ENCODE measurements around the gene SLC44A4. TPM values are rescaled to one million over a fixed set of nuclear protein-coding genes. Genes with fewer than 3 reads are reported as not detected.

The SLC44A4 gene
- 2.5 and 4.8 TPM in 2 replicates for total RNA-seq (2021; fragmentation: NEBNext Ultra II Directional; extraction: Animal tissue kit (Norgen Biotek cat#: 25700))
- polyA plus RNA-seq (2011; rRNA removed): 7.0 and 7.1 TPM in 2 replicates
- 5.1 TPM for polyA plus RNA-seq (2011; cell fraction: cytosol; rRNA removed)
- 10.7 TPM for polyA plus RNA-seq (2011; cell fraction: nucleus; rRNA removed)
- polyA plus RNA-seq (2012, experiment 1 of 2): 2.2 to 4.4 TPM (median 3.8 TPM) in 4 replicates
- polyA plus RNA-seq (2012, experiment 2 of 2): 2.9 TPM
- polyA plus RNA-seq (2013, experiment 1 of 2): 3.5 TPM
- polyA plus RNA-seq (2013, experiment 2 of 2): 2.6 TPM
- 5.3 and 5.8 TPM in 2 replicates for polyA minus RNA-seq (2011; rRNA and poly(A)+ RNA removed)
- 1.8 TPM for polyA minus RNA-seq (2011; cell fraction: cytosol; rRNA and poly(A)+ RNA removed)
- polyA minus RNA-seq (2011; cell fraction: nucleus; rRNA and poly(A)+ RNA removed): 4.1 TPM
- long read RNA-seq, experiment 1: 0 reads
- long read RNA-seq, experiment 2: 0 reads

DNA sequence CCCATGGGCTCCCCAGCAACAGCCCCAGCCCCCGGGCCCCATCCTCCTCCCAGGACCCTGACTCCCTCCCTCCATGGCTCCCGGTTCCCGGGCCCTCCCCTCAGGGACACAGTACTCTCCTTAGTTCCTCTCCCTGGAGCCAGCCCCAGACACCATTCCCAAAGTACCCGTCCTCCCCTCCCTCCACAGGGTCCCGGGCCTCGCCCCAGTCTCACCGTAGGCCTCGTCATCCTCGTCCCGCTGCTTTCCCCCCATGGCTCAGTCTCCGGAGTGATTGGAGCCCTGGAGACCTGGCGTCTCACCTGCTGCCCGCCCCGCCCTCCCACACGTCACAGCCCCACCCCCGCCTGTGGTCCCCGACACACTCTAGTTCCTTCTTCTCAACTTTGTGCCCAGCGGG lies at the start of gene SLC44A4:
Gene SLC44A4 (minus strand): TSS at position 272 of the 400 bp plus-strand sequence. CDS start 17 bp downstream, at position 255.
- Histone ChIP-seq H4K91ac (replicated peaks; ENCODE audit: insufficient read length, low read length) (no peak within 1 kb of the TSS), H3K9me3 (ENCODE audit: insufficient read depth in 2 of 2, low read depth in 1 of 2, low read length in 1 of 2) (no peaks in the 10 kb centered on the region), H2BK120ac (replicated peaks; ENCODE audit: low read depth, low read length) (no peak within 1 kb of the TSS), H3K27me3 (replicated peaks in 1 of 4; ENCODE audit: control insufficient read depth in 3 of 4, extremely low read depth in 1 of 4, insufficient read depth in 3 of 4, low read length in 3 of 4) (no peaks in the 10 kb centered on the region), H3K79me1 (ENCODE audit: low read depth, low read length) (no peaks in the 10 kb centered on the region; the same call in 1 of the 2 replicates), H3K27ac (ENCODE audit: low read depth, low read length) (no peak within 1 kb of the TSS), H3K56ac (replicated peaks; ENCODE audit: insufficient read length, low read depth, low read length) (no peak within 1 kb of the TSS), H3K4me2 (ENCODE audit: insufficient read depth in 1 of 2, low read depth in 2 of 2, low read length in 2 of 2) (peak within 1 kb of the TSS; percentile 52 to 58), H3K23me2 (ENCODE audit: low read depth, low read length) (no peaks in the 10 kb centered on the region), H4K20me1 (replicated peaks in 1 of 2; ENCODE audit: control insufficient read depth in 1 of 2, insufficient read depth in 2 of 2, low read length in 2 of 2) (peaks cover 2 to 12% of the 10 kb centered on the region in 2 experiments), H4K8ac (ENCODE audit: extremely low read depth, insufficient read depth, low read length) (peak within 1 kb of the TSS; percentile 38; the same call in 1 of the 2 replicates), H3K36me3 (ENCODE audit: control insufficient read depth in 2 of 4, insufficient read depth in 4 of 4, low read length in 3 of 4) (peaks cover 17 to 39% (median 34%) of the 10 kb centered on the region in 4 experiments), H3K4me3 (ENCODE audit: extremely low read depth in 1 of 4, insufficient read depth in 2 of 4, low read depth in 3 of 4, low read length in 4 of 4) (peak within 1 kb of the TSS in 1 of 4 experiments; percentile 46; a peak in 2 of 8 replicates), H3K23ac (ENCODE audit: insufficient read length) (no peak within 1 kb of the TSS), H3K4me1 (replicated peaks in 1 of 4; ENCODE audit: control insufficient read depth in 3 of 4, insufficient read depth in 4 of 4, low read length in 3 of 4) (peaks cover 0 to 11% (median 0%) of the 10 kb centered on the region in 4 experiments; a peak in 1 of 7 replicates), H2BK12ac (ENCODE audit: low read depth, low read length) (peak within 1 kb of the TSS; percentile 39; the same call in 1 of the 2 replicates), H3K18ac (ENCODE audit: extremely low read depth, low read length) (peak within 1 kb of the TSS; percentile 48), H3K14ac (ENCODE audit: insufficient read length) (no peak within 1 kb of the TSS), H2BK20ac (ENCODE audit: low read length) (no peak within 1 kb of the TSS), H2AFZ (ENCODE audit: low read length) (no peak within 1 kb of the TSS), H3K9ac (replicated peaks in 1 of 4; ENCODE audit: extremely low read depth in 1 of 4, low read depth in 3 of 4, low read length in 3 of 4) (no peak within 1 kb of the TSS; a peak in 1 of 7 replicates), H2BK5ac (ENCODE audit: low read depth, low read length) (no peak within 1 kb of the TSS), H2AK5ac (ENCODE audit: low read depth, low read length) (0 out of 2 replicates have a peak within 1 kb of the TSS, but pooled peaks have one; percentile 8), H3K79me2 (ENCODE audit: control insufficient read depth in 1 of 2, insufficient read depth in 2 of 2, low read length in 2 of 2) (no peaks in the 10 kb centered on the region), H2BK15ac (ENCODE audit: low read length) (no peak within 1 kb of the TSS), H3K4ac (replicated peaks; ENCODE audit: insufficient read length, low read depth, low read length) (no peak within 1 kb of the TSS), H4K5ac (ENCODE audit: insufficient read length, low read depth, low read length) (no peak within 1 kb of the TSS)
- FAIRE-seq (no peak), DNase-seq (ENCODE audit: low read depth in 1 of 2, low spot score in 2 of 2) (peak in 1 of 2 experiments; percentile 71)
- 52% methylated on average over 6 of the region's 18 CpGs; no CpG with 5 or more reads in 1 of the 2 experiments for WGBS, 2 experiments (ENCODE audit: extremely low coverage in 1 of 2, insufficient coverage in 1 of 2, insufficient read length in 1 of 2, insufficient replicate concordance in 2 of 2, low coverage in 1 of 2, low lambda C conversion rate in 2 of 2, missing lambda C conversion rate in 1 of 2)
- ChIA-PET POLR2A (ENCODE audit: partially characterized antibody) (interaction anchor here (0.6 to 2.8 kb wide), 10 partner anchors 9 to 156 kb away, joined by 3 to 11 read pairs (median 4); partner anchors contain the start of genes NEU1 and VARS1), CTCF (ENCODE audit: partially characterized antibody) (interaction anchor here (1.2 to 8.1 kb wide), 2 partner anchors 10 to 74 kb away, joined by 3 to 59 read pairs; no protein-coding TSS in a partner anchor)
- TF ChIP-seq NANOG (IDR thresholded peaks at IDR 0.05; ENCODE audit: insufficient read depth, low read depth, low read length, poor library complexity, severe bottlenecking) (no peak), SP1 (IDR thresholded peaks at IDR 0.05; ENCODE audit: low read depth, low read length) (no peak), RNF2 (IDR thresholded peaks at IDR 0.05; ENCODE audit: borderline replicate concordance, low read depth, low read length, missing control alignments, poor library complexity, severe bottlenecking) (no peak), KDM4A (IDR thresholded peaks at IDR 0.05; ENCODE audit: low read depth, low read length, severe bottlenecking) (no peak), YY1 (IDR thresholded peaks at IDR 0.05; ENCODE audit: low read depth, low read length) (no peak)
- TF ChIP-seq, protein P1, sequence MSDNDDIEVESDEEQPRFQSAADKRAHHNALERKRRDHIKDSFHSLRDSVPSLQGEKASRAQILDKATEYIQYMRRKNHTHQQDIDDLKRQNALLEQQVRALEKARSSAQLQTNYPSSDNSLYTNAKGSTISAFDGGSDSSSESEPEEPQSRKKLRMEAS (IDR thresholded peaks at IDR 0.05): peak; percentile 50; the same call in 1 of the 2 replicates
- TF ChIP-seq, protein P2, sequence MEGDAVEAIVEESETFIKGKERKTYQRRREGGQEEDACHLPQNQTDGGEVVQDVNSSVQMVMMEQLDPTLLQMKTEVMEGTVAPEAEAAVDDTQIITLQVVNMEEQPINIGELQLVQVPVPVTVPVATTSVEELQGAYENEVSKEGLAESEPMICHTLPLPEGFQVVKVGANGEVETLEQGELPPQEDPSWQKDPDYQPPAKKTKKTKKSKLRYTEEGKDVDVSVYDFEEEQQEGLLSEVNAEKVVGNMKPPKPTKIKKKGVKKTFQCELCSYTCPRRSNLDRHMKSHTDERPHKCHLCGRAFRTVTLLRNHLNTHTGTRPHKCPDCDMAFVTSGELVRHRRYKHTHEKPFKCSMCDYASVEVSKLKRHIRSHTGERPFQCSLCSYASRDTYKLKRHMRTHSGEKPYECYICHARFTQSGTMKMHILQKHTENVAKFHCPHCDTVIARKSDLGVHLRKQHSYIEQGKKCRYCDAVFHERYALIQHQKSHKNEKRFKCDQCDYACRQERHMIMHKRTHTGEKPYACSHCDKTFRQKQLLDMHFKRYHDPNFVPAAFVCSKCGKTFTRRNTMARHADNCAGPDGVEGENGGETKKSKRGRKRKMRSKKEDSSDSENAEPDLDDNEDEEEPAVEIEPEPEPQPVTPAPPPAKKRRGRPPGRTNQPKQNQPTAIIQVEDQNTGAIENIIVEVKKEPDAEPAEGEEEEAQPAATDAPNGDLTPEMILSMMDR (IDR thresholded peaks at IDR 0.05; ENCODE audit: control extremely low read depth in 1 of 3, insufficient read depth in 1 of 3, low read depth in 1 of 3, low read length in 3 of 3): no peak

Measured in H1 (cell line).